Islet precursor cell (in vitro differentiated cells): ENCODE measurements around the gene OR51B4.
"Not testable (repeated sequence)": the region's sequence is repeated elsewhere in the genome, so short reads cannot be mapped to it uniquely, and the experiment has no call there.

Experiments used
- DNase-seq: peaks from one replicate; pipeline ENCODE4 v3.0.0-alpha.2; 2018

The OR51B4 gene, protein sequence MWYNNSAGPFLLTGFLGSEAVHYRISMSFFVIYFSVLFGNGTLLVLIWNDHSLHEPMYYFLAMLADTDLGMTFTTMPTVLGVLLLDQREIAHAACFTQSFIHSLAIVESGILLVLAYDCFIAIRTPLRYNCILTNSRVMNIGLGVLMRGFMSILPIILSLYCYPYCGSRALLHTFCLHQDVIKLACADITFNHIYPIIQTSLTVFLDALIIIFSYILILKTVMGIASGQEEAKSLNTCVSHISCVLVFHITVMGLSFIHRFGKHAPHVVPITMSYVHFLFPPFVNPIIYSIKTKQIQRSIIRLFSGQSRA

GRCh38 chr11:5301846-5302245, at the start of gene OR51B4:
OR51B4 (minus strand) TSS chr11:5301946; CDS start chr11:5301946, 0 bp downstream.
- DNase-seq = no peak

DNA sequence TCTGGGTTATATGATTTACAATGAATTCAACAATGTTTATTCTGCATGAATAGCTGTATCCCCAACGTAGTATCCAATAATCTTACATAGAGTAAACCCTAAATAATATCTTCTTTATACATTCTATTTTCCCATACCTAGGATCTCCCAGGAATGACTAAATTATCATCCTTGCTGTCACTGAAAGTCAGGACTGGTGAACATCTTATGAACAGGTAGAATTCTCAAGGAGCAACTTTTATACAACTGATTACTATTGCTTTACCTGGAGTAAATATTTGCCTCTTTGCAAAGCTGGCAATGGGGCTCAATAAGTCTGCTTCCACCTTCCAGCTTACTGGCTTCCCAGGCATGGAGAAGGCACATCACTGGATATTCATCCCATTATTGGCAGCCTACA, 49.5 kb upstream of the OR51B4 start, which contains the start of gene OR51B6:
TSS of gene OR51B6 (plus strand) at position 301 of the 400 bp plus-strand sequence. CDS start at position 301, 0 bp downstream.
- no peak for DNase-seq

DNA sequence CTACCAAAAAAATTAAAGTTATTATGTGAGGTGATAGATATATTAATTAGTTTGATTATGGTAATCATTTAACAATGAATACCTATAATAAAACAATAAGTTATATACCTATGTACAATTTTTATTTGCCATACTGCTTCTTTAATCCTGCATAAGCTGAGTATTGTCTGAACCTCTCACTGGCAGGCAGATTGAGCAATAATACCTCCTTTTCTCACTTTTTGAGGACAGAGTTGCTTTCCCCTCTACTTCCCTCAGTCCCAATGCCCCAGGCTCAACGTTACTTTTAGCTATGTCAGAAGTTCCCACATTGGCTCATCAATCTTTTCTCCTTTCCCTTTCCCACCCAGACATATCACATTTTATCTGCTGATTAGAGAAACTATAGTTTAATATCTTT, 47.8 kb upstream of the OR51B4 start:
- DNase-seq = no peak

DNA sequence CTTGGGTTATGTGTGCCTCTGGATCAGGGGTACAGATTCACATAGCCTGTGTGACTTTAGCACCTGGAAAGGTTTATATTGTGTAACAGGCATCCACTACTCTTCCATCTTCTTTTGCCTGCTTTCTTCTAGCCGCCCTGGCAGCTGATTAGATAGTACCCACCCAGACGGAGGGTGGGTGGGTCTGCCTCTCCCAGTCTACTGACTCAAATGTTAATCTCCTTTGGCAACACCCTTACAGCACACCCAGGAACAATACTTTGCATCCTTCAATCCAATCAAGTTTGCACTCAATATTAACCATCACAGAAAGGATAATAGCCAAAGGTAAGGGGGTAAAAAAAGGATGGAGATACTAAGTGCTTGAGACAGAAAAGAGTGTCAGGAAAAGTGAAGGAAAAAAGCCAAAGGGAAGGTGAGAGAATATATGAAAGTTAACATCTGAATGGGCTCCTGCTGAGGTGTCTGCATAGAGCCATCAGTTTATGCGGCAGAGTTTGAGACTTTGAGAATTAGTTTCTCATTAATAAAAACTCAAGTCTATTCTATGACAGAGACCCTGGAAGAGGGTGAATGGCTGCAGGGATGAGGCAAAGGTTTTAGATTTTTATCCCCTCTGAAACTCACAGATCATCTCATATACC, 46.9 kb upstream of the OR51B4 start:
- DNase-seq = no peak

GRCh38 chr11:5345831-5346230, 44.1 kb upstream of the OR51B4 start:
- DNase-seq = no peak

DNA sequence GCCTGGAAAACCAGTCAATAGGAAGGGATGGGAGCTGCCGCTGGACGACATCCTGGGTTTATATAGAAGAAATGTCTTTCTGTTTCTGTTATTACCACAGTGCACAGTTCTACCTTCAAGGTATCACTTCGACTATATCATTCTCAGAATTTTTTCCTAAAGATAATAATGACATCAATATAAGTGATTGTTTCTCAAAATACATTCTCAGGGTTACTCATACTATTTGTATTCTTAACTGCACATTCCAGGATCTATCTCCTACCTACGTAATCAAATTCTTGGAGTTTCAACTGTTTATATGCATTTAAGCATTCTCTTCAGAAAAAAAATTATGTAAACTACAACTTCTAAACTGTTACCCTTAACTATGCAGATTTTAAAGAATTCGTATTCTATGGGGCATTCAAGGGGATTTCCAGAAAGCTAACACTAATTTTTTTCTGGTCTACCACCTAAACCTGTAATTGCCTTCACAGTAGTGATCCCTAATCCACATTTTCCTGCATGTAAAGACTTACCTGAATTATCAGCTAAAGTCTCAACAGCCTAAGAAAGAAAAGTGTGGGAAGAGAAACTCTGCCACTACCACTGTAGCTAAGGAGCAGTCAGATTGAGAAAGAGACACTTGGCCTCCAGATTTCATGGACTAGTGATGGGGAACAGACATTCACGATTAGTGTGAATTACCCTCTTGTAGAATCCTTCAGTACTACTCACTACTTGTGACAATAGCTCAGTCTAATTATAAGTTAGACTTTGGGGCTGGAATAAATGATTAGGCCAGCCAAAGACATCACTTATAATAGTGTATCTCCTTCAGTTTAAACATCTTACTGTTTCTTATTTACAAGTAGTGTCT, 42.0 kb upstream of the OR51B4 start, which contains the start of gene OR51B5:
TSS of gene OR51B5 (minus strand) at position 51 of the 862 bp plus-strand sequence. CDS start at position 51, 0 bp downstream.
- no peak for DNase-seq

DNA sequence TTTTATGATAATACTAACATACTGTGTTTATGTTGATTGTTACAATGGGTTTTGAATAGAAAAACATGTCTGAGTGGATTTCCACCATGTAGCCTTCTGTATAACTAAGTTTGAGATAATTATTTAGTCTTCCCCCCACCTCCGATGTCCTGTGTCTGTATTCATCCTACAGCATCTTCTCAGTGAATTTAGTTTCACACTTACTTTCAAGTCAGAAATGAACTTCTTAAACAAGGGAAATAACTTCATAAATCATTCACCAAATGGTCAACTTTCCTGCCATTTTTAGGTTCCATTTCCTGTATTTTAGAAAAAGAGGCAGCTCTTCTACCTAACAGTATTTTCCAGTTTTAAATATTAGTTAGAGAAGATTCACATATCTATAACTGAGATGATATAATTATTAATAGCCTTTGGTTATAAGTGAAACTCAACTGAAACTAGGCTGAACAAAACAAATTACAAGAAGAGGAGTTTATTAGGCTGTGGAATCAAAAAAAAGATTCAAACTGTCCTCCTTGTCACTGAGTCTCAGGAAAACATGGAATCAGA, 38.1 kb upstream of the OR51B4 start:
- no peak for DNase-seq

GRCh38 chr11:5337253-5337652, 35.5 kb upstream of the OR51B4 start:
- DNase-seq = not testable (repeated sequence)

- DNase-seq = no peak
Observed at GRCh38 chr11:5336331-5336730, 34.6 kb upstream of the OR51B4 start.

DNA sequence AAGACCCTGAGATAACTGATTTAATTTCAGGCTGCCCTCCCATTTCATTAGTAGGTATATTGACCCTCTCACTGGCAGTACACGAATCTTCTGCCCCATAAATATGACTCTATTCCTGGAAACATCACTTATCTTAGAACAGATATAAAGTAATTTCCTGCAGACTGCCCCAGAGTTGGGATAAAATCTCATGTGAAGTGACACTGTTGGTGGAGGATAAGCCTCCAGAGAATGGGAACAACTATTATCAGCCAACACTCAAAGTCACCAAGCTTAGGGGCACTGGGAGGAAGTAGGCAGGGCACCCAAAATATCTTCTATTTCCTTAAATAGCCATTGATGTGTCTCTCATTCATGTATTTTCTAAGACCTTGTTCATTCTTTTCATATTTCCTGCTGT, 33.4 kb upstream of the OR51B4 start:
- no peak for DNase-seq

DNA sequence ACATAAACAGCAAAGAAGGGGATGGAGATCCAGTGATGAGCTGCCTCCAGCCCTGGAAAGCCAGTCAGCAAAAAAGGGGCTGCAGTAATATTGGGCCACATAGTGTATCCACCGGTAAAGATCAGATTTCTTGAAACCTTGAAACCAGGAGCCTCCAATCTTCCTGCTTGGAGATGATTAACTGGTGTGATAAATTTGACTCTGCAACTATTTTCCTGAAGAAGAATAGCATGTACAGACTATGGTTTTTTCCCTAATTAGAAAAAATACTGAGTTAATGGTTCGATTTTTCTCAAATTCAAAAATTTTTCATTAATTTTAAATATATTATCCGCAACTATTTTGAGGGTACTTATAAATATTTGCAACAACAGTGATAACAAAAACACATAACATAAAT, 22.5 kb upstream of the OR51B4 start, which contains the start of gene OR51B2:
TSS of gene OR51B2 (minus strand) at position 101 of the 400 bp plus-strand sequence. CDS start at position 101, 0 bp downstream.
- DNase-seq = no peak

GRCh38 chr11:5317292-5317691, 15.5 kb upstream of the OR51B4 start:
- no peak for DNase-seq

DNA sequence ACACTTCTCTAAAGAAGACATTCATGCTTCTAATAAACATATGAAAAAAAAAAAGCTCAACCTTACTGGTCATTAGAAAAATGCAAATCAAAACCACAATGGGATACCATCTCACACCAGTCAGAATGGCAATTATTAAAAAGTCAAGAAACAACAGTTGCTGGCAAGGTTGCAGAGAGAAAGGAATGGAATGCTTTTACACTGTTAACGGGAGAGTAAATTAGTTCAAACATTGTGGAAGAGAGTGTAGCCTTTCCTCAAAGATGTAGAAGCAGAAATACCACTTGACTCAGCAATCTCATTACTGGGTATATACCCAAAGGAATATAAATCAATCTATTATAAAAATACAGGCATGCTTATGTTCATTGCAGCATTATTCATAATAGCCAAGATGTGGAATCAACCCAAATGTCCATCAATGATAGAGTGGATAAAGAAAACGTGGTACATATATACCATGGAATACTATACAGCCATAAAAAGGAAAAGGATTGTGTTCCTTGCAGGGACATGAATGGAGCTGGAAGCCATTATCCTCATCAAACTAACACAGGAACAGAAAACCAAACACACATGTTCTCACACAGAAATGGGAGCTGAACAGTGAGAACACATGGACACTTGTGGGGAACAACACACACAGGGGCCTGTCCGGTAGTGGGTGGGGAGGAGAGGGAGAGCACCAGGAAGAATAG, 11.7 kb upstream of the OR51B4 start:
- DNase-seq = not testable (repeated sequence)

GRCh38 chr11:5310423-5310822, 8.7 kb upstream of the OR51B4 start:
- DNase-seq = no peak

GRCh38 chr11:5307256-5308019, 5.7 kb upstream of the OR51B4 start:
- no peak for DNase-seq

DNA sequence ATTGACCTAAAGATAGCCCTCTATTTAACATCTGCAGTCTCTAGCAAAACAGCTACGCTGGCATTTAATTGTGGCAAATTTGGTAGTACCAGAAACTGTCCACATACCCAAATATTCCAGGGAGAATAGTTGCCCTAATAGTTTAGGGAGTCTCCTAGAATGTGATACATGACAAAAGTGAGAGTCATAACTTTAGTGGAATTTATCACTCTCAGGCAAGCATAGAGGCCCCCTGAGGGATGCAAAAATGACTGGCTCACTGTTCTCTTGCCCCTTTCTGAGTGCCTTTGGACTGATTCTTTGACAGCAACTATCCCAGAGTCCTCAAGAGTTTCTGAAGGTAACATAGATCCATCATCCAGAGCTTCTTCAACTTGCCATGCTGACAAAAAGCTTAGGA, 2.3 kb upstream of the OR51B4 start:
- no peak for DNase-seq

DNA sequence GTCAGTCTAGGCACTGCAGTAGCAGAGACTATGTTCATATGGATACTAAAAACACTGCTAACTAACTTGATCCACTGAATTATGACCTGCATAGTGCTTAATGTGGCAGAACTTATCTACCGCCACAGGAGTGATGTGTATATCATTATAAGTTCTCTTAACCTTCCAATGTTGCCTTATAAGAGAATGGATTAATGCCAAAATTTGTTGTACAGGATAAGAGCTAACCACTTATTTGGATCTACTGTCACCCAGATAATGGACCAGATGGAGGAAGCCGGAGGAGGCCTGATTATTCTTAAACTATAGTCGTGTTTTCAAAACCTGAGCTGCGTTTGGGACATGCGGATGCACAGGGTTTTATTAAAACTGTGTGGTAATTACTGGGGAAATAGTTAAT, 1.9 kb upstream of the OR51B4 start:
- DNase-seq = no peak

- DNase-seq = no peak
Observed at GRCh38 chr11:5300251-5300650, 1.5 kb downstream of the OR51B4 start.

DNA sequence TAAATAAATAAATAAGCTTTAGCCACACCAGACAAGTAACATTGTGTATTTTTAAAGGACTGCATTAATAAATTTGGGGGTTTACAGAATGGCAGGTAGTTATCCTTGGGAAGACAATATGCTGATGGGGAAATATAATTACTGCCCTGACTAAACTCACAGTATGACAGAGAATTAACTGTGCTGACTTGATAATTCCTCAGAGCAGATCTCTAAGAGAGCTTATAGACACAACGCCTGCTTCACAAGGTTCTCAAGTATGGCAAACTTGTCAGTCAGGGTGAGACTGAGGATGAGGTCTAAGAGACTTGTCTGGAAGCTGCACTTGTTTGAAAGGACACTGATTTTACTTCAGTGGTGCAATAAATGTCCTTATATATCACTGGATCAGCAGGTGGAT, 3.3 kb downstream of the OR51B4 start:
- DNase-seq = no peak

GRCh38 chr11:5297721-5298323, 3.9 kb downstream of the OR51B4 start:
- DNase-seq = no peak
